T47D (cell line): Measurements from ENCODE around the gene MAGI2.
"Not testable (repeated sequence)": the region's sequence is repeated elsewhere in the genome, so short reads cannot be mapped to it uniquely, and the experiment has no call there.

Experiments used
- DNase-seq, 2 experiments: peaks; one replicate each; pipeline versions ENCODE4 v3.0.0 to v3.0.0-alpha.2; 2011 to 2012; ENCODE audit warnings: low read depth in 1 of 2, low spot score in 1 of 2
- JUND ChIP-seq: IDR thresholded peaks from 2 replicates; pipeline ENCODE4 v1.6.1; 2012; ENCODE audit warnings: low read depth
- in situ Hi-C: cut with HindIII; loops from 2 replicates; pipeline ENCODE4 v1.10.0; 2016; ENCODE audit warnings: low sequenced_read_pairs, low pct_unique_long_range_greater_than_20kb

The MAGI2 gene

GRCh38 chr7:79461660-79462059 is 8.2 kb upstream of the MAGI2 start:
- in situ Hi-C loops, result no loop called here
- DNase-seq, result no peak
- no peak for TF ChIP-seq JUND

GRCh38 chr7:79459381-79459780 is 5.9 kb upstream of the MAGI2 start:
- no peak for TF ChIP-seq JUND

GRCh38 chr7:79458796-79459195 is 5.3 kb upstream of the MAGI2 start:
- no peak for TF ChIP-seq JUND
- no peak for DNase-seq
- in situ Hi-C loops, result no loop called here

More at GRCh38 chr7:79459381-79459780, 5.9 kb upstream of the MAGI2 start:
- in situ Hi-C loops, result no loop called here
- DNase-seq, result no peak

DNA sequence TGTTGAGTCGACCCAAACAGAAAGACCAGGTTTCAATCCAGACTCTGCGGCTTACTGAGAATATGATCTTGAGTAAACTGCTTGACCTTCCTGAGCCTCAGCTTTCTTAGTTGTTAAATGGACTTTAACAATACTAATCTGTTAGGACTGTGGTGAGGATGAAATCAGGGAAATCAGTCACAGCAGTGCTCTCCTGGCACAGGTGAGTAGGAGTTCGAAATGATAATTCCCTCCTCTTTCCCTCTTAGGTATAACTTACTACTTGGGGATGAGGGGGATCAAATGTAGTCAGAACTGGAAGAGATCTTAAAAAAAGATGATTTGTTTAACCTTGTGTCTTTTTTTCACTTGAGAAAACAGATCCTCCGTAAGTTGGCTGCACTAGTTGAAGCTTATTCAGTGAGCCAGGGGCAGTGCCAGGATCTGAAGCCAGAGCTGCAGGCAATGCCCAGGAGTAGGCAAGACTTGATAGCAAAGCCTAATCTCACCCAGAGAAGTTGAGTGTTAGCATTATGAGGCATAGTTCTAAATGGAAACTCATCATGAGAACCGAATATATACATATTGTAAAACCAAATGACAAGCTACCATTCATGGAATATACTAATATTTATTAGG is 1.8 kb upstream of the MAGI2 start:
- DNase-seq, result no peak
- TF ChIP-seq JUND, result no peak
- in situ Hi-C loops, result no loop called here

GRCh38 chr7:79454361-79454960 is 994 bp upstream of the MAGI2 start:
- no peak for DNase-seq
- in situ Hi-C loops, result no loop called here
- no peak for TF ChIP-seq JUND

DNA sequence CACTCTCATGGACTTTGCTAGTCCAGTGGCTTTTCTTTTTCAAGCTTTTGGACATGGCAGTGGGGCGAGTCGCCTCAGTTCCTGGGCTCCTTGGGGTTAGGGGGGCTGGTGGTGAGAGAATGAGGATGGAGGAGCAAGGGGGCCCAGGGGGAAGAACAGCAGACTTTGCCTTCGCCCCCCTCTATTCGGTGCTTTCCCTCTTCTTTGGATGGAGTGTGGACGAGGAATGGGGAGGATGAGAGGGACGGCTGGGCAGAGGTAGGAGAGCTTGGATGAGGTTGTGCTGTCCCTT is 255 bp downstream of the MAGI2 start:
- in situ Hi-C loops, result no loop called here
- TF ChIP-seq JUND, result no peak
- no peak for DNase-seq

DNA sequence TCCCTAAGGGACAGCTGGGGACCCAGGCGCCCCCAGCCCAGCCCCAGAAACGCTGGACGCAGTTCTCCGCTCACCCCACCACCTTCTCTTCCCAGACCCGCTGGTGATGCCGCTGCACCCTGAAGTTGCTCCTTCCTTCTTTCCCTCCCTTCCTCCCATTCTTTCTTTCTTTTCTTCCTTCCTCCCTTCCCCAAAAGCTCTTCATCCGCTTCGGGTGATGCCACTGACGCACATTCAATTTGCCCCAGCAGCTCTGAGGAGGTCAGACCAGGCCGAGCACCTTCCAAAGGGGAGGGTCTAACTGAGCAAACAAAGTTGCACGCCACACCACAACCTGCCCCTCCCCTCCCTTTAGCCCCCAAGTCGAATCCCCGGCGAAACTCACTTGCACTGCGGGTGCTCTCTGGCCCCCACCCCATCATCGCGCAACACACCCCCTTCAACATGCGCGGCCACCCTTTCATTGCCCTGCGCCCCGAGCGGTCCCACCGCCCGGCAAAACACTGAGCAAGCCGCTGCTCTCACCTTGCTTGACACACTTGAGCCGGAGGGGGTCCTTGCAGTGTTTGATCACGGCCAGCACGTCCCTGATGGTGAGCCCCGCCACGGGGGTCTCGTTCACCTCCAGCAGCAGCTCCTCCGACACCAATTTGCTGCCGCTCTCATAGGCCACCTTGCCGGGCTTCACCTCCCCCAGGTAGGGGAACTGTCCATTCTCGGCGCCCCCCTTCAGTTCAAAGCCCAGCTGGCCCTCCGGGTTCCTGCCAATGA is 787 bp downstream of the MAGI2 start:
- in situ Hi-C loops, result no loop called here
- TF ChIP-seq JUND, result no peak
- no peak for DNase-seq

GRCh38 chr7:79452032-79452494 is 1.4 kb downstream of the MAGI2 start:
- no peak for DNase-seq
- in situ Hi-C loops, result no loop called here
- no peak for TF ChIP-seq JUND

- in situ Hi-C loops, result no loop called here
- TF ChIP-seq JUND, result no peak
These were observed 1.9 kb downstream of the MAGI2 start for GRCh38 chr7:79451580-79451979.

GRCh38 chr7:79442766-79443165 is 10.7 kb downstream of the MAGI2 start:
- DNase-seq, in situ Hi-C loops: not testable (repeated sequence)

More at GRCh38 chr7:79451580-79451979, 1.9 kb downstream of the MAGI2 start:
- no peak for DNase-seq

- no peak for TF ChIP-seq JUND
- no peak for DNase-seq
- in situ Hi-C loops, result no loop called here
These were observed 17.1 kb downstream of the MAGI2 start for GRCh38 chr7:79436378-79436777.

DNA sequence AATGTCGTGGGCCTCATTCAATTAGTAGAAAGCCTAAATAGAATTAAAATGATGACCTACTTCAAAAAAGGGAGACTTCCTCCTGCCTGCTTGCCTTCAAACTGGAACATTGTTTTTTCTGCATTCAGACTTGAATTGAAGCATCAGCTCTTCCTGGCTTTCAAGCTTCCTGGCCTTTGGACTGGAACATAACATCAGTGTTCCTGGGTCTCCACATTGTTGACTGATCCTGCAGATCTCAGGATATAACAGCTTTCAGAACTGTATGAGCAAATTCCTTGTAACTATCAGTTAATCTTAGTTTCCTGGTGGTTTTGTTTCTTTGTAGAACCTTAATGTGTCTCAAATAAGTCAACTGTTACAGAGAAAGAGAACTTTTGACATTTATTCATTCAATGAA is 18.6 kb downstream of the MAGI2 start:
- no peak for TF ChIP-seq JUND
- DNase-seq, result peak in 1 of 2 experiments; percentile 18
- in situ Hi-C loops, result no loop called here

- in situ Hi-C loops, result no loop called here
- TF ChIP-seq JUND, result no peak
- no peak for DNase-seq
These were observed 19.4 kb downstream of the MAGI2 start for GRCh38 chr7:79434098-79434497.
